HG02852 (cell line): ENCODE measurements around the gene NFKB2.
A peak's percentile ranks its signal among the peaks of the same experiment; 100 is the strongest.

Experiments
- ATAC-seq: cut with Tn5 transposase; IDR thresholded peaks from one replicate; pipeline ENCODE4 v1.9.1; 2021; ENCODE audit warnings: mild to moderate bottlenecking, moderate library complexity; ENCODE audit not compliant: unreplicated experiment

The NFKB2 gene

GRCh38 chr10:102449321-102450123, 54.0 kb downstream of the NFKB2 start:
- ATAC-seq, result peak; percentile 55

GRCh38 chr10:102450124-102450373, 54.5 kb downstream of the NFKB2 start:
- ATAC-seq, result peak; percentile 5

- peak; percentile 66 for ATAC-seq
Measured at GRCh38 chr10:102450374-102451104, 55.0 kb downstream of the NFKB2 start.

GRCh38 chr10:102451105-102451969, 55.8 kb downstream of the NFKB2 start, which contains the start of gene C10orf95:
Gene C10orf95, minus strand, starts transcription at chr10:102451543. Its CDS starts 450 bp downstream, at chr10:102451093.
- no peak for ATAC-seq
